SH-SY5Y (cell line): Measurements from ENCODE around the gene MAP2K2.

Source experiments
- GATA2 ChIP-seq: IDR thresholded peaks from 2 replicates; pipeline ENCODE4 v1.6.1; 2011; ENCODE audit warnings: mild to moderate bottlenecking, low read depth, low read length
- GATA3 ChIP-seq: IDR thresholded peaks from 2 replicates; pipeline ENCODE4 v1.6.1; 2011; ENCODE audit warnings: low read depth, mild to moderate bottlenecking, low read length, moderate library complexity

- no peak for TF ChIP-seq GATA2
- TF ChIP-seq GATA3: no peak
Observed at GRCh38 chr19:4144666-4145249, 20.8 kb upstream of the MAP2K2 start.
